GM10847 (cell line): ENCODE measurements around the gene ZNF628.

ENCODE experiments used
- POLR2A ChIP-seq: IDR thresholded peaks from 2 replicates; pipeline ENCODE4 v1.6.1; 2011; ENCODE audit not compliant: insufficient read length; ENCODE audit errors: extremely low read depth

The ZNF628 gene

DNA sequence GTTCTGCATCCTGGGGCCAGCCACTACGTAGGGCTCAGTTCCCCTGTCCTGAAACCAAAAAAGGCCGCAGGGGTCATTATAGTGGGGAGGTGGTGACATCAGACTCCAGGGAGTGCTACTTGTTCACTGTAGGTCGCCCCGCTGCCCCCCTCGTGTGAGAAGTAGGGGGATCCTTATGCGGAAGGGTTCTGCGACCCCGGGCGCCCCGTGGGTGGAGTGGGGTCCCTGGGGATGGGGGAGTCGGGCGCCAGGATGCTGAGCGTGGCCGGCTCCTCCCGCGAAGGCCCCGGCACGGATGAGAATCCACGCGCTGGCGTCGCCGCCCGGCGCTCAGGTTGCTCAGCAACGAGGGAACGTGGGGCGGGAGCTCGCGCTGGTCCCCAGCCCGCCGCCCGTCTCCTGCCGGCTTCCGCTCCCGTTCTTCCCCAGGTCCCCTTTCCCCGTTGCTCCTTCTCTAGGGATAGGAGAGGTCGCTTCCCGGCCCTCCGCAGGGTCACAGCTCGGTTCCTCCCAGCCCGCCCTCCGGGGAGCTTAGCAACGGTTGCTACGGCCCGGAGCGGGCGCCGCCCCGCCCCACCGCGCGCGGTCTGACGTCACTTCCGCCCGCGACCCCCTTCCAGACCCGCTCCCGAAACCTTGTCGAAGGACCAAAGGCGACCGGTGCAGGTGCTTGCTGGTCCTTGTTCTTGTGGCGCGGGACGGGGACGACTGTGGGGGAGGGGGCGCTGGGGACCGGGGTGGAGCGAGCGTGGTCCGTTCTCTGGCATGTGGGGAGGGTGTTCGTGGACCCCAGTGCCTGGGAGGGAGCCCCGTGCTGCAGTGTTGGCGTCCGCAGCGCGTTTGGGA lies 8.4 kb downstream of the ZNF628 start, which contains the start of gene NAT14:
Gene NAT14 (plus strand): TSS at position 596 of the 846 bp plus-strand sequence. CDS start 521 bp downstream, outside the sequence.
- peak; percentile 31 for TF ChIP-seq POLR2A

DNA sequence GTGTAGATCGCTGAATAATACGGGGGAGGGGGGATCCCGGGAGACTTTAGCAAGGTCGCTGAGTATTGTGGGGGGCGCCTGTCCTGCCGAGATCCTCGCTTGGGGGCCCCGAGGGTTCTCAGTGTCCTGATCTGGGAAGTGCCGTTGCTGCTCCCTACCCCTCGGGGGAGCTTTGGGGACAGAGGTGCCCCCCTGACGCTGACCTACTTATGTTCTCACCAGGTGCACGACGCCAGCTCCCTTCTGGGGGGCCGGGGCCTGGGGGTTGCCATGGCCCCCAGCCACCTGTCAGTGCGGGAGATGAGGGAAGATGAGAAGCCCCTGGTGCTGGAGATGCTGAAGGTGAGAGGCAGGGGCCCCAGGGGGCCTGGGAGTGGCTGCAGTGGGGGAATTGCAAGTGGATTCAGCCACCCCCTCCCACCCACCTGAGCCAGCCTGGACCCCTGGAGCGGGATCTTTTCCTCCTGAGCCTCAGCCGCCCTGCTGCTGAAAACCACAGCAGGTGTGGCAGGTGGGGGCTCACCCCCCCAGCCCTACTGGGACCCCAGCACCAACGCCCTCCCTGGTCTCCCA lies 9.1 kb downstream of the ZNF628 start:
- no peak for TF ChIP-seq POLR2A

DNA sequence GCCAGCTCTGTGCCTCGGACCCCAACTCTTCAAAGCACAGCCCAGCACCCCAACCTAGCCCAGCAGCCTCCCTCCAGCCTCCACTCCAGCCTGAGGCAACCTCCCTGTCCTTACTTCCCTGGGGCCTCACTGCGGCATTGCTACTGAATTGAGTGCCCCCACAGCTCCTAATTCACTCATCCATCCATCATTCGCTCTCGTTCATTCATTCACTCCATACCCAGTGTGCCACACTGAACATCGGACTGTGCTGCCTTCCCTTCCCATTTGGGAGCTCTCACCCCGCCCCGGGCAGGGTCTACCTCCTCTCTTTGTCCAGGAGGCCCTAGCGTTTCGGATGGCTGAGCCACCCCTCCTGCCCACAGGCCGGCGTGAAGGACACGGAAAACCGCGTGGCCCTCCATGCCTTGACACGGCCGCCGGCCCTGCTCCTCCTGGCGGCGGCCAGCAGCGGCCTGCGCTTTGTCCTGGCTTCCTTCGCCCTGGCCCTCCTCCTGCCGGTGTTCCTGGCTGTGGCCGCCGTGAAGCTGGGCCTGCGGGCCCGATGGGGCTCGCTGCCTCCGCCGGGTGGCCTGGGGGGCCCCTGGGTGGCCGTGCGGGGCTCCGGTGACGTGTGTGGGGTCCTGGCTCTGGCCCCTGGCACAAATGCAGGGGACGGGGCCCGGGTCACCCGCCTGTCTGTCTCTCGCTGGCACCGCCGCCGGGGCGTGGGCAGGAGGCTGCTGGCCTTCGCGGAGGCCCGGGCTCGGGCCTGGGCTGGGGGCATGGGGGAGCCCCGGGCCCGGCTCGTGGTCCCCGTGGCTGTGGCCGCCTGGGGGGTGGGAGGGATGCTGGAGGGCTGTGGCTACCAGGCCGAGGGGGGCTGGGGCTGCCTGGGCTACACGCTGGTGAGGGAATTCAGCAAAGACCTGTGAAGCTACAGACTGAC lies 9.9 kb downstream of the ZNF628 start:
- TF ChIP-seq POLR2A: no peak

DNA sequence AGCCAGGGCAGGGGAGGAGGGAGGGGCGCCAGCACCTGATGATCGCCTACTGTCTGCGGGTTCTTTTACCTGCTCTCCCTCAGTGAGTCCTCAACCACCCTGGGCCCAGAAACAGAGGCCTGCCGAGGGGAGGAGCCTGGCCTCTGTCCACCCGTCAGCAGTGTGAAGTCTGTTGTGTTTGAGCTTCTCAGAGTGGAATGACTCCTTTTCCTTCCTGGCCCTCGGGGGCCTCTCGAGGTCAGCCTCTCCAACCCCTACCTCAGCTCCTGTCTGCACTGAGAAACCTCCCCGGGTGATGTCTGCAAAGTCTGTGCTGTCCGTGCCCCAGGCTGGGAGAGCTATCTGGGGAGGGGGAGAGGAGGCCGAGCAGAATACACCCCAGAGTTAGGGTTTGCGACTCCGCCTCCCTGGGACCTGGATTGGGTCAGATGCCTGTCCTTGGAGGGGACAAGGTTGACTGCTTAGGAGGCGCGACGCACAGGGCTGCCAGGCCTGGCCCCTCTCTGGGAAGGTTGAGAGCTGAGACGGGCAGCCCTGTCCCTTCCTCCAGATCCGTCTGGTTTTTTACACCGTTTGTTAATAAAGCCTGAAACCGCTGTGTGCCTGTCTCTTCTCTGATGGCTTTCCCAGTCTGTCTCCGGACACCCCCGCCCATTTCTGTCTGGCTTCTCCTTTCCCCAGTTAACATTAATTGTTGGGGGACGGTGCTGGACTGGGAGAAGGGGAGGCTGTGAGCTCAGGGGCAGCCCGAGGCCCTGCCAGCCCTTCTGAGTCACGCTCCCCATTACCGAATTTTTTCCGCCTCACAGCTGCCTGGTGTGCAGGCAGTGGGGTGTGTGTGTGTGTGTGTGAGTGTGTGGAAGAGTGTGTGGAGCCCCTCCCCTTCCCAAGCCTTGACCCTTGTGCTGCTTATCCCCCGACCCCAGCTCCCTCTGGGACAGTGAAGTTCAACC lies 10.8 kb downstream of the ZNF628 start:
- TF ChIP-seq POLR2A: no peak

DNA sequence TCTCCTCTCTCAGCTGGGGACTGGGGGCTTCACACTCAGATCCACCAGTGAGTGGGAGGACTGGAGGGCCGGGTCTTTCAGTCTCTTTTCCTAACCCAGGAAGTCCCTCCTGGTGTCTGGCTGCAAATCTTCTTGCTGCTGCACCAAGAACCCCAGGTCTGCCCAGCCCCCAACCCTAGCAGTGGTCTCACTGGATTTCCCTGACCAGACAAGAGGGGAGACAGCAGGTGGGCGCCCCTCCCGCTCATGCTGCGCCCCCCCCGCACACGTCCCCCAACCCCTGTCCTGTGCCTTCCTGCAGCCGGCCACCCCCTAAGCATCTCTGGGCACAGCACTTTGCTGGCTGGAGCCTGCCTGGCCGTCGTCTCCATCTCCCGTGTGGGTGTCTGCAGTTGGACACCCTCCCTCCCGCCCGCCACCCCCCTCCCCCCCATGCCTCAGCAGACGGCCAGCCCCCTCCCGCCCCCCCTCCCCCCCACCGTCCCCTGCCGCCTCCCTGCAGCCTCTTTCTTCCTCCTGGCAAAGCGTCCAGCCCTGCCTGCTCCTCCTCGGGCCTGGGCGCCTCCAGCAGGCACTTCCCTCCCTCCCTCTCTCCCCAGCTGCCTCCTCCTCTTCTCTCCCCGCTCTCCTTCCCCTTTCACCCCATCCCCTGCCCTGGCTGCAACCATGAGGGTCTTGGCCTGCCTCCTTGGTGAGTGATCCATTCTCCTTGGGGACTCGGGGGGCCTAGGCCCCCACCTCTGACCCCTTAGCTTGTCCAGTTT lies 11.7 kb downstream of the ZNF628 start, which contains the start of gene SSC5D:
Gene SSC5D (plus strand): TSS at position 513 of the 764 bp plus-strand sequence. CDS start 154 bp downstream, at position 667.
- no peak for TF ChIP-seq POLR2A

DNA sequence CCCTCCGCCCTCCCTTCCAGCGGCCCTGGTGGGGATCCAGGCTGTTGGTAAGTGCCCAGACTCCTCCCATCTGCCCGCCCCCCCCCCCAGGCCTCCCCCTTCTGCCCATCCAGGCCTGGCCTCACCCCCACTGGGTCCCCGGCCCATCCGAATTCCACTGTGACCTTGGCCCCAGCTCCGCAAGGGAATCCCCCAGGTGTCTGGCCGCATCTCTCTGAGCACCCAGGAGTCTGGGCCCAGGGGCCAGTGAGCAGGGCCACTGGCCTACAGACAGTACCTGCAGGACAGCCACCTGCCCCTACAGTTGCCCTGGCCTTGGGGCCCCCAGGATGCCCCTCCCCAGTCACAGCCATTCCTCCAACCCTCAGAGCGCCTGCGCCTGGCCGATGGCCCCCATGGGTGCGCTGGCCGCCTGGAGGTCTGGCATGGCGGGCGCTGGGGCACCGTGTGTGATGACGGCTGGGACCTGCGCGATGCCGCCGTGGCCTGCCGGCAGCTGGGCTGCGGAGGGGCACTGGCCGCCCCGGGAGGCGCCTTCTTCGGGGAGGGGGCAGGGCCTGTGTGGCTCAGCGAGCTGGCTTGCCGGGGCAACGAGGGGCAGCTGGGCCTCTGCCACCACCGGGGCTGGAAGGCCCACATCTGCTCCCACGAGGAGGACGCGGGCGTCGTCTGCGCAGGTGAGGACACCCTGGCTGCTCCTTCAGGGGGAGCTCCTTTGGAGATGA lies 12.7 kb downstream of the ZNF628 start:
- no peak for TF ChIP-seq POLR2A

DNA sequence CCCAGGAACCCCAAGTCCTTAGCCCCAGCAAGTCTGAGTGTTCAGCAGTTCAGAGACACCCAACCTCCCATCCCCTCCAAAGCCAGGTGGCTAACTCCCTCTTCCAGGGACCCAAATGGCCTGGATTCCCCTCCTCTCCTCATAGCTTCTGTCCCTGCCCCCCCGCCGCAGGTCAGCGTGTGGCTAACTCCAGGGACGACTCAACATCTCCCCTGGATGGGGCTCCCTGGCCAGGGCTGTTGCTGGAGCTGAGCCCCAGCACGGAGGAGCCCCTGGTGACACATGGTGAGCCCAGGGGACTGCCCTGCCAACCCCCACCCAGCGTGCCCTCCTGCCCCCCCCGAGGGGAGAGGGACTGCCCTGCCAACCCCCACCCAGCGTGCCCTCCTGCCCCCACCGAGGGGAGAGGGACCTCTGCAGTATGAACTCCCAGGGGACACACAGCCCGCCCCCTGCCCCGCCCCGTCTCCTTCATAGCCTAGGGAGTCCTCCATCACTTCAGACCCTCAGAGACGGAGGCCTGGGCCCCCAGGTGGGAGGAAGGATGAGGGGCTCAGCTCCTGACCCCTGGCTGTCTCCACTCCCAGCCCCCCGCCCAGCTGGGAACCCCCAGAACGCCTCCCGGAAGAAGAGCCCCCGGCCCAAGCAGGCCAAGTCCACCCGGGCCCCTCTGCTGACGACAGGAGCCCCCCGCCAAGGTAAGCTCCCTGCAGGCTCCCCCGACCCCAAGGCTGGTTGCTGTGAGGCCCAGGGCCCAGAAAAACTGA lies 13.5 kb downstream of the ZNF628 start:
- no peak for TF ChIP-seq POLR2A

DNA sequence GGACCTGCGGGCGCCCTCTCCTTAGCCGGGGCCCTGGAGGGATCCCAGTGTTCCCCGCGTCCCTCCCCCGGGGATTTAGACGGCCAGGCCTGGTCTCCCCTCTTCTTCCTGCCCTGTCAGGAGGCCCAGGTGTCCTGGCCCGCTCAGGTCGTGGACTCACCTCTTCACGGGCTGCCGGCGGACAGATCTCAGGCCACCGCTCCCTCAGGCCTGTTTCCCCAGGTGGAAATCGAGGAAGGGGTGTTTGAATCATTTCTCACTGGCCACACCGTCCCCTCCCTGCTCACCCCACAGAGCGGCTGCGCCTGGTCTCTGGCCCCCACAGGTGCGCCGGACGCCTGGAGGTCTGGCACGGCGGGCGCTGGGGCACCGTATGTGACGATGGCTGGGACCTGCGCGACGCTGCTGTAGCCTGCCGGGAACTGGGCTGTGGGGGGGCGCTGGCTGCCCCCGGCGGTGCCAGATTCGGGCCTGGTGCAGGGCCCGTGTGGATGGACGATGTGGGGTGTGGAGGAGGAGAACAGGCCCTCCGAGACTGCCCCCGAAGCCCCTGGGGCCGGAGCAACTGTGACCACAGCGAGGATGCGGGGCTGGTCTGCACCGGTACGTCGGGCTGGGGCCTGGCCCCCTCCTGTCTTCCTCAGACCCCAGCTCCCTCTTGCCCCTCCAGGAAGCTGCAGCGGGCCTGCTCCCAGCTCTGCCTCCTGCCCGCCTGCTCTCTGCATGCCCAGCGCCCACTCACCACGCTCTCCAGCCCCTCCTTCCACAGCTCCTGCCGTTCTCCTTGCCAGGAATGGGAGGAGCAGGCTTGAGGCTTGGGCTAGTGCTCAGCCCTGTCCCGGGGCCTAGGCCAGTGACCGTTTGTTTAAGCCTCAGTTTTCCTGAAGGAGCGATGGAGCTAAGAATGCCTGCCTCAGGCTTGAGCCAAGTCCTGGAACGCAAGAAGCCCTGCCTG lies 14.3 kb downstream of the ZNF628 start:
- no peak for TF ChIP-seq POLR2A

DNA sequence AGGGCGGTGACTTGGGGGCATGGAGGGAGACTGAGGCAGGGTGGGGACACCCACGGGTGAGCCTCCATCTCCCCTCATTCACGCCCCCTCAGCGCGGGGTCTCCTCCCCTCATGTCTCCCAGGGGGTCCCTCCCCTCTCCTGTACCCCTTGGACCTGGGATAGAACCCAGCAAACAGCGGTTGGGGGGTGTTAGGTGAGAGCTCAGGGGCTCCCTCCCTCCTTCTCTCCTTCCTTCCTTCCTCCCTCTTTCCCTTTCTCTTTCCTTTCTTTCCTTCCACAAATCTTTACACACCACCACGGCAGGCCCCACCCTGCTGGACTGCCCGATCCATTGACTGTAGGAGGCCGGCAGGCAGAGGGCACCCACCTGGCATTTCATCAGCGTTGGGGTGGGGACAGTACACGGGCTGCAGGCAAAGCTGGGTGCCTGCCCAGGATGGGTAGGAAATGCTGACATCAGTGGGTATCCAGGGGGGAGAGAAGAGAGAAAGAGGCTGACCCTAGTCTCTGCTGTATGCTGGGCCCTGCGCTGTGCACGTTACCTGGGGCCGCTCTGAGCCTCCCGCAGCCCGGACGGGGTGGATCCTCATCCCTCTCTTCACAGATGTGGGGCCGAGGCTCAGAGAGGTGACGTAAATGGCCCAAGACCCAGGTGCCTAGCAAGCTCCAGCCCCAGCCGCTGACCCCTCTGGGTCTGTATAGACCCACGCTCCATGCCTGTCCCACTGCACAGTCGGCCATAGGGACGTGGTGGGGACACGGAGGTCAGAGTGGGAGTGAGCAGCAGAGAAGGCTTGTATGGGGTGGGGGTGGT lies 15.3 kb downstream of the ZNF628 start:
- no peak for TF ChIP-seq POLR2A

DNA sequence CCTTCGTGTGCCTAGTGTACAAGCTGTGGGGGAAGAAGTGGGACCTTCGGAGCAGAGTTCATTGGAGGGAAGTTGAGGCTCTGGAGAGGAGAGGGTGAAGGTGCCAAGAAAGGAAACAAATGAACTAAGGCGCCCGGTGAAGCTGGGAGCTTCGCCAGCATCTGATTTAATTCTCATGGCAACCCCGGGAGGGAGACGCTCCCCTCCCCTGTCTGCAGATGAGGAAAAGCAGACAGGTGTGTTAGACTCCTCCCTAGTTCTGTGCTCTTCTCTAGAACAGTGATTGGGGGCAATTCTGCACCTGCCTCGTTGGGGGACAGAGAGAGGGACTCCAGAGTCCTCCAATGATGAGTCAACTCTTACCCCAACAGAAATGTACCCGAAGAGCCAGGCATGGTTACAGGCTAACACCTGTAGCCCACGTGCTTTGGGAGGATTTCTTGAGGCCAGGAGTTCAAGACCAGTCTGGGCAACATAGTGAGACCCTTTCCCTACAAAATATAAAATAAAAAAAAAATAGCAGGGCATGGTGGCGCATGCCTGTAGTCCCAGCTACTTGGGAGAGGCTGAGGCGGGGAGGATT lies 16.0 kb downstream of the ZNF628 start:
- TF ChIP-seq POLR2A: no peak
